GM12801 (cell line): ENCODE data around the gene KLHDC7A.

Source experiments
- CTCF ChIP-seq: IDR thresholded peaks from one replicate; pipeline ENCODE4 v1.5.1; 2011; ENCODE audit warnings: control low read depth; ENCODE audit not compliant: insufficient read length; ENCODE audit errors: extremely low read depth

Gene KLHDC7A

GRCh38 chr1:18528616-18529015, 47.9 kb downstream of the KLHDC7A start:
- TF ChIP-seq CTCF, result no peak

DNA sequence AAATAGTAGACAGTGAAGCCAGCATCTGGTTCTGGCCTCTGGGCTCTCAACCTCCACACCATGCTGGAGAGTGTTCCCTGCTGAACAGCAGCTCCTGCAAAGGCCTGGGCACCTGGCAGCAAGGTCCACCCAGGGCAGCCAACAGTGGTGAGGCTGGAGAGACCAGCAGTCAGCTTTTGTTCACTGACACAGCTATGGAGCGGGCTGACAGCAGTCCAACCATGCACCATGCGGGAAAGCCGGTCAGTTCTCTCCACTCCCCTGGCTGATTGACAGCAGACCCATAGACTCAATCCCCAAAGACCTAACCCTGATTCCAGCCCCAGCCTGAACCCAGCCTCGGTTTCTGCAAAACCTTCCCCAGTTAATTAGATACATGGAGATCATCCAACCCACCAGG, 49.0 kb downstream of the KLHDC7A start:
- no peak for TF ChIP-seq CTCF

DNA sequence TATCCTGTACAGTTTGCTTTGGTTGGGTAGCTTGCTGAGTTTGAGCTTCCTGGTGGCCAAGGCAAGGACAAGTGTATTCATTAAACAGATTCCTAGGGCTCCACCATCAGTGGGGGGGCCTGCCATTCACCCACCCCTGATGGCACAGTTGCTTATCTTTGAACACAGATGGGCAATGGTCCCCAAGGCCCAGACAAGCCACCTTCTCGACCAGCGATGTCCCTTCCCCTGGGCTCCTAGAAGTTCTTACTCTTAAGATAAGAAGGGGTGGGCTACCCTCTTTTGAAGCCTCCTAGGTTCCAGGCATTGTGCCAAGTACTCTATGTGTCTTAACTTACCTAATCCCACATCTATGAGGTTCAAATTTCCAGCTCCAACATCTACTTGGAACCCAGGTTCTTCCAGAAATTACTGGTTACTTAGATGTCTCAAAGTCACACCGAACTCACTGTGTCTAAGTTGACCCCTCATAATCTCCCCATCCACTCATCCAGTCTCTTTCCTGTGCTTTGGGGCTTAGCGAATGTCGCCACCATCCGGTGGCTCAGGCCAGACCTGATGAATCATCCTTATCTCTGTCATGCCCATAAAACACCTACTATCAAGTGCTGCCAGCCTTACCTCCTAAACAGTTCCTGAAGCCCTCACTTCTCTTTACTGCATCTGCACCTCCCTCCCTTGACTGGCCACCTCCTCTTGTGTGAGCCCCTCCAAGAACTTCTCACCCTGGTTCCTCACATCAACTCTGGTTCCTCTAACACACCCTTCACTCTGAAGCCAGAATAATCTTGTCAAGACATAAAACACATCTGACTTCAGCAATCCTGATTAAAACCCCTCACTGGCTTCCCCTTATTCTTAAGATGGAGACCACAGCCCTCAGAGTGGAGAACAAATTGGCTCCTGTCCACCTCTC, 50.1 kb downstream of the KLHDC7A start:
- no peak for TF ChIP-seq CTCF

DNA sequence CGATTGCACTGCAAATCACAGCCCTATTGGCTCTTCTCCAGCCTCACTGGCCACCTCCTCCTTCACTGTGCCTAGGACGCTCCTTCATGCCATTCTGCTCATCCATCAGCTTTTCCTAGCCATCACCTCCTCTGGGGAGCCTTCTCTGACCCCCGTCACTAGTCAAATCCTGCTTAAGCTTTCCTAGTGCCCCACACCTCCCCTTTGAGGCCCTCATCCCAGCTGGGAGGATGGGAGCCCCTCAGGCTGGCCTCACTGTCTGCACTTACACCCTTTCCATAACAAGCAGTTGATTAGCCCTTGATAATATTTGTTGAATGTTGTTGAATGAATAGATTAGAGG, 50.7 kb downstream of the KLHDC7A start:
- no peak for TF ChIP-seq CTCF

- no peak for TF ChIP-seq CTCF
Measured at GRCh38 chr1:18532390-18533170, 51.9 kb downstream of the KLHDC7A start.

DNA sequence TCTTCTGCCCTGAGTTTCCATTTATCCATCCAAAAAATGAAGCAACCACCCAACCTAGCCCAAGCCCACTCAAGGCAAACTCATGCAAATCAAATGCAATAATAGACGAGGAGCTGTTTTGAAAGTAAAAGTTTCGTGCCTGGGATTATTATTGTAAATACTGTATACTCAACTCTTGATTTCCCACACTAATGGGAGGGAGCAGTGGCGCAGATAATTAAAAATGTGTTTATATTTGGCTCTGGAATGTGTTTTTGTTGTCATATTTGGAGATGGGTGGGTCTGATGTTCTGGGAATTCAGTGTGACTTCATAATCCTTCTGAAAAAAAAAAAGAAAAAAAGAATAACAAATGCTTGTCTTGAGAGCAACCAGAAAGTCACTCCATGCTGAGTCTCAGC, 52.5 kb downstream of the KLHDC7A start:
- no peak for TF ChIP-seq CTCF

- no peak for TF ChIP-seq CTCF
Measured at GRCh38 chr1:18534810-18535205, 54.1 kb downstream of the KLHDC7A start.
